Neural cell (in vitro differentiated cells): Measurements from ENCODE around the gene VLDLR.

Source experiments
- POLR2AphosphoS5 ChIP-seq: IDR thresholded peaks from 2 replicates; pipeline ENCODE4 v1.6.1; 2012
- TF ChIP-seq, protein P1 (sequence below): fragments of 450-650 bp; IDR thresholded peaks from 2 replicates; pipeline ENCODE4 v1.5.1; 2014; ENCODE audit warnings: antibody characterized with exemption, mild to moderate bottlenecking, moderate library complexity; ENCODE audit not compliant: poor library complexity, severe bottlenecking

DNA sequence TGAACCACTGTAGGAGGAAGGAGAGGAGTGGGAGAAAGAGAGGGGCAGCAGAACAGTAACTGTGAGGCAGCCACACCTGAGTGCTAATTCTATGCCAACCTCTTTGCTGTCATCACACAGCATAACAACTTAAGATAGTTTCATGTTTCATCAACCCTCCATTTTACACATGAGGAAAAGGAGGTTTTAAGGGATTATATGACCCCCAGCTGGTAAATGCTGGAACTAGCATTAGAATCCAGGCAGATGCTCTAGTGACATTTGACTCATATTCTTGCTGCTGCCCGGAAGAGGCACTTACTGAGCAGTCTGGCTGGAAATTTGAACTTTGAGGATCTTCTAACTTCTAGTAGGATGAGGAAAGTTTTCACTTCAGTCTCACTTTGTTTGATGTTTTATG is 24.1 kb upstream of the VLDLR start:
- TF ChIP-seq, protein P1, sequence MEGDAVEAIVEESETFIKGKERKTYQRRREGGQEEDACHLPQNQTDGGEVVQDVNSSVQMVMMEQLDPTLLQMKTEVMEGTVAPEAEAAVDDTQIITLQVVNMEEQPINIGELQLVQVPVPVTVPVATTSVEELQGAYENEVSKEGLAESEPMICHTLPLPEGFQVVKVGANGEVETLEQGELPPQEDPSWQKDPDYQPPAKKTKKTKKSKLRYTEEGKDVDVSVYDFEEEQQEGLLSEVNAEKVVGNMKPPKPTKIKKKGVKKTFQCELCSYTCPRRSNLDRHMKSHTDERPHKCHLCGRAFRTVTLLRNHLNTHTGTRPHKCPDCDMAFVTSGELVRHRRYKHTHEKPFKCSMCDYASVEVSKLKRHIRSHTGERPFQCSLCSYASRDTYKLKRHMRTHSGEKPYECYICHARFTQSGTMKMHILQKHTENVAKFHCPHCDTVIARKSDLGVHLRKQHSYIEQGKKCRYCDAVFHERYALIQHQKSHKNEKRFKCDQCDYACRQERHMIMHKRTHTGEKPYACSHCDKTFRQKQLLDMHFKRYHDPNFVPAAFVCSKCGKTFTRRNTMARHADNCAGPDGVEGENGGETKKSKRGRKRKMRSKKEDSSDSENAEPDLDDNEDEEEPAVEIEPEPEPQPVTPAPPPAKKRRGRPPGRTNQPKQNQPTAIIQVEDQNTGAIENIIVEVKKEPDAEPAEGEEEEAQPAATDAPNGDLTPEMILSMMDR, result no peak
- no peak for TF ChIP-seq POLR2AphosphoS5
